DND-41 (cell line): ENCODE results near the gene CCDC158.
"Not testable (repeated sequence)": the region's sequence is repeated elsewhere in the genome, so short reads cannot be mapped to it uniquely, and the experiment has no call there.

ENCODE experiments used
- ATAC-seq: fragments of 200-7000 bp; cut with Tn5 transposase; 3 replicates; pipeline ENCODE4 v1.9.1; 2021; ENCODE audit warnings: low read depth; ENCODE audit not compliant: insufficient read depth
- DNase-seq: peaks from one replicate; pipeline ENCODE4 v3.0.0-alpha.2; 2020
- H2AFZ ChIP-seq: 2 replicates; pipeline ENCODE4 v1.6.0; 2012; ENCODE audit warnings: low read depth, low read length
- H3K27ac ChIP-seq: 2 replicates; pipeline ENCODE4 v1.5.1; 2012; ENCODE audit warnings: low read length, inconsistent platforms
- H3K27me3 ChIP-seq: fragments of 200-600 bp; sonication (generic); 2 replicates; pipeline ENCODE4 v1.6.0; 2012; ENCODE audit warnings: low read length, mild to moderate bottlenecking, inconsistent platforms; ENCODE audit not compliant: insufficient read depth, poor library complexity
- H3K36me3 ChIP-seq: 2 replicates; pipeline ENCODE4 v1.5.1; 2012; ENCODE audit warnings: low read length, inconsistent platforms; ENCODE audit not compliant: insufficient read depth
- H3K4me1 ChIP-seq: 2 replicates; pipeline ENCODE4 v1.5.1; 2012; ENCODE audit warnings: mild to moderate bottlenecking, low read length; ENCODE audit not compliant: insufficient read depth
- H3K4me2 ChIP-seq: 2 replicates; pipeline ENCODE4 v1.6.0; 2012; ENCODE audit warnings: mild to moderate bottlenecking, moderate library complexity, low read length, inconsistent platforms; ENCODE audit not compliant: insufficient read depth
- H3K4me3 ChIP-seq, 2 experiments: fragments of 200-600 bp in 1 of 2; shearing (Covaris generic) in 1 of 2; 2 replicates each; pipeline ENCODE4 v1.5.1; 2012 to 2016; ENCODE audit warnings: inconsistent platforms in 2 of 2, low read length in 2 of 2, mild to moderate bottlenecking in 2 of 2, low read depth in 1 of 2, moderate library complexity in 1 of 2
- H3K79me2 ChIP-seq: 2 replicates; pipeline ENCODE4 v1.6.0; 2012; ENCODE audit warnings: low read length, inconsistent platforms; ENCODE audit not compliant: insufficient read depth
- H3K9ac ChIP-seq: 2 replicates; pipeline ENCODE4 v1.6.0; 2012; ENCODE audit warnings: low read depth, mild to moderate bottlenecking, inconsistent platforms, low read length, moderate library complexity
- H3K9me3 ChIP-seq: 2 replicates; pipeline ENCODE4 v1.5.1; 2012; ENCODE audit warnings: low read length, moderate library complexity, mild to moderate bottlenecking, inconsistent platforms; ENCODE audit not compliant: insufficient read depth, severe bottlenecking
- H4K20me1 ChIP-seq: 2 replicates; pipeline ENCODE4 v1.6.0; 2012; ENCODE audit warnings: low read length; ENCODE audit not compliant: insufficient read depth
- EZH2 ChIP-seq: IDR thresholded peaks from 3 replicates; pipeline ENCODE4 v1.6.1; 2012; ENCODE audit warnings: borderline replicate concordance, low read depth, mild to moderate bottlenecking, moderate library complexity, low read length, inconsistent platforms; ENCODE audit not compliant: severe bottlenecking
- TF ChIP-seq, protein P1 (sequence below): IDR thresholded peaks from 2 replicates; pipeline ENCODE4 v1.5.1; 2012; ENCODE audit warnings: borderline replicate concordance, low read length, moderate library complexity, mild to moderate bottlenecking; ENCODE audit not compliant: poor library complexity, severe bottlenecking; ENCODE audit errors: extremely low read depth

Gene CCDC158

DNA sequence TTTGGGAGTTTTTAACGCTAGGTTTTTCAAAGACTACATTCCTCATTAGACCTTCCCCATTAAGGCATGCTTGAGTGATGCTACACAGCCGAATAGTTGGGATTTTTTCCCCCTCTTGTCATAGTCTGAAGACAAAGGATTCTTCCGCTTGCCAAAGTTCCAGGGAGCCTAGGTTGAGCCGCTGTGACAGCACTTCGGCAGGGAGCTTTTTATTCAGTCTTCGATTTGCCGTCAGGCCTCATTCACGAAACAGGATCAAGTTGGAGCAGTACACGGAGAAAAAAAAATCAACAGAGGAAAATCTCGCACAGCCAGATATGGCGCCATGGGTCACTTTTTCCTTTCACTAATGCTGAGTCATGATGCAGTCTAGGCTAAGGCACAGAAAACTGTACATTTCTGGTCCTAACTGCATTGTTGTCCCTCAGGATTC, 38.4 kb upstream of the CCDC158 start:
- TF ChIP-seq EZH2: no peak
- TF ChIP-seq, protein P1, sequence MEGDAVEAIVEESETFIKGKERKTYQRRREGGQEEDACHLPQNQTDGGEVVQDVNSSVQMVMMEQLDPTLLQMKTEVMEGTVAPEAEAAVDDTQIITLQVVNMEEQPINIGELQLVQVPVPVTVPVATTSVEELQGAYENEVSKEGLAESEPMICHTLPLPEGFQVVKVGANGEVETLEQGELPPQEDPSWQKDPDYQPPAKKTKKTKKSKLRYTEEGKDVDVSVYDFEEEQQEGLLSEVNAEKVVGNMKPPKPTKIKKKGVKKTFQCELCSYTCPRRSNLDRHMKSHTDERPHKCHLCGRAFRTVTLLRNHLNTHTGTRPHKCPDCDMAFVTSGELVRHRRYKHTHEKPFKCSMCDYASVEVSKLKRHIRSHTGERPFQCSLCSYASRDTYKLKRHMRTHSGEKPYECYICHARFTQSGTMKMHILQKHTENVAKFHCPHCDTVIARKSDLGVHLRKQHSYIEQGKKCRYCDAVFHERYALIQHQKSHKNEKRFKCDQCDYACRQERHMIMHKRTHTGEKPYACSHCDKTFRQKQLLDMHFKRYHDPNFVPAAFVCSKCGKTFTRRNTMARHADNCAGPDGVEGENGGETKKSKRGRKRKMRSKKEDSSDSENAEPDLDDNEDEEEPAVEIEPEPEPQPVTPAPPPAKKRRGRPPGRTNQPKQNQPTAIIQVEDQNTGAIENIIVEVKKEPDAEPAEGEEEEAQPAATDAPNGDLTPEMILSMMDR: no peak
- Histone ChIP-seq H3K27me3 (no peaks in the 10 kb centered on the region), H3K4me3 (no peak overlapping the region), H3K9ac (no peak overlapping the region), H3K79me2 (no peaks in the 10 kb centered on the region), H2AFZ (no peak overlapping the region), H3K9me3 (peaks cover 8% of the 10 kb centered on the region), H3K36me3 (no peaks in the 10 kb centered on the region), H3K4me1 (no peaks in the 10 kb centered on the region), H3K27ac (no peak overlapping the region), H4K20me1 (no peaks in the 10 kb centered on the region), H3K4me2 (no peak overlapping the region)
- DNase-seq (no peak), ATAC-seq (no peak)

DNA sequence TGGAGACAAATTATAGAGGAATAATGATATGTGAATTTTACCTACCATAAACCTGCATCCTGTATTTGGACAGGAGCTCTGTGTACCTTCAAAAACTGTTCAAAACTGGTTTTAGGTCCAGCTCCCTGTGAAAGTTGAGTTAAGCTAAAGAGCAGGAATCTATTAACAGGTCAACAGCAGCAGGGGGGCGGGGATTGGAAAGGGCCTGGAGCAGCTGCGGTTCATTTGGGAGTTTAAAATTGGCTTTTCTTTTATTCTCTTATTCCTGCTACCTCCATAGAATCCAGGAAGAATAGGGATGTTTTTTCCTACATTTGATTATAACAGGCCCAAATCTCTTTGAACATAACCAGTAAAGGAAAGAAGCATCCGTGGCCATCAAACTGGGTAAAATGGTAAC, 37.9 kb upstream of the CCDC158 start:
- H3K27me3 ChIP-seq: no peaks in the 10 kb centered on the region
- H3K27ac ChIP-seq: no peak overlapping the region
- TF ChIP-seq, protein P1: no peak
- no peak for TF ChIP-seq EZH2
- no peak overlapping the region for H3K4me3 ChIP-seq
- no peak overlapping the region for H3K4me2 ChIP-seq
- H3K4me1 ChIP-seq: no peaks in the 10 kb centered on the region
- no peak for DNase-seq
- H3K79me2 ChIP-seq: no peaks in the 10 kb centered on the region
- no peak overlapping the region for H3K9ac ChIP-seq
- no peaks in the 10 kb centered on the region for H4K20me1 ChIP-seq
- H2AFZ ChIP-seq: no peak overlapping the region
- peaks cover 6% of the 10 kb centered on the region for H3K9me3 ChIP-seq
- ATAC-seq: no peak
- no peaks in the 10 kb centered on the region for H3K36me3 ChIP-seq

DNA sequence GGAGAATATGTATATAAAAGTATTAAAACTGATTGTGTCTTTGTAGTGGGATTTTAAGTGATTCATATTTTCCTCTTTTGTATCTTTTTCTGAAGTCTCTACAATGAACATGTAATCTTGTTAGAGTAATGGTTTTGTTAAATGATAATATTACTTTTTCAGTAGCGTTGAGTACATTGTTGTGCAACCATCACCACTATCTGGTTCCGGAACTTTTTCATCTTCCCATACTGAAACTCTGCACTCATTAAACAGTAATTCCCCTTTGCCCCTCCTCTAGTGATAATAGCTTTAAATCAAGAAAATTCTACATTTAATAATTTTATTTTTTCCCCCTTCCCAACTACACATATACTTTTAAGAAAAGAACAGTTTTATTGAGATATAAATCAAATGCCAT, 37.4 kb upstream of the CCDC158 start:
- Histone ChIP-seq H3K79me2 (no peaks in the 10 kb centered on the region), H3K36me3 (no peaks in the 10 kb centered on the region), H3K9me3 (peaks cover under 1% of the 10 kb centered on the region), H4K20me1 (no peaks in the 10 kb centered on the region), H3K4me3 (no peak overlapping the region), H3K27me3 (no peaks in the 10 kb centered on the region), H2AFZ (no peak overlapping the region), H3K9ac (no peak overlapping the region), H3K27ac (no peak overlapping the region), H3K4me2 (no peak overlapping the region), H3K4me1 (no peaks in the 10 kb centered on the region)
- ATAC-seq (no peak), DNase-seq (no peak)
- TF ChIP-seq, protein P1: no peak
- no peak for TF ChIP-seq EZH2

DNA sequence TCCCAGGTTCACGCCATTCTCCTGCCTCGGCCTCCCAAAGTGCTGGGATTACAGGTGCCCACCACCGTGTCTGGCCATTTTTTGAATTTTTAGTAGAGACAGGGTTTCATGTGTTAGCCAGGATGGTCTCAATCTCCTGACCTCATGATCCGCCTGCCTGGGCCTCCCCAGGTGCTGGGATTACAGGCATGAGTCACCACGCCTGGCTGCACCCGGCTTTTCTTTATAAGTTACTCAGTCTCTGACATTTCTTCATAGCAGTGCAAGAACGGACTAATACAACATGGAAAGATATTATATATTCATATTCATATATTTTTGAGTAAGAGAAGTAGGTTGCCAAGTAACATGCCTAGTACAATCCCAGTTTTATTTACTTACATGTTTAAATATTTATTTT, 36.9 kb upstream of the CCDC158 start:
- H3K9ac ChIP-seq: no peak overlapping the region
- DNase-seq (no peak), ATAC-seq (no peak)
- H2AFZ ChIP-seq: no peak overlapping the region
- H3K4me2 ChIP-seq: no peak overlapping the region
- H3K36me3 ChIP-seq: no peaks in the 10 kb centered on the region
- no peaks in the 10 kb centered on the region for H3K9me3 ChIP-seq
- no peaks in the 10 kb centered on the region for H3K79me2 ChIP-seq
- H3K4me3 ChIP-seq: no peak overlapping the region
- TF ChIP-seq, protein P1: no peak
- TF ChIP-seq EZH2: no peak
- H3K4me1 ChIP-seq: no peaks in the 10 kb centered on the region
- H3K27ac ChIP-seq: no peak overlapping the region
- H3K27me3 ChIP-seq: no peaks in the 10 kb centered on the region
- no peaks in the 10 kb centered on the region for H4K20me1 ChIP-seq

DNA sequence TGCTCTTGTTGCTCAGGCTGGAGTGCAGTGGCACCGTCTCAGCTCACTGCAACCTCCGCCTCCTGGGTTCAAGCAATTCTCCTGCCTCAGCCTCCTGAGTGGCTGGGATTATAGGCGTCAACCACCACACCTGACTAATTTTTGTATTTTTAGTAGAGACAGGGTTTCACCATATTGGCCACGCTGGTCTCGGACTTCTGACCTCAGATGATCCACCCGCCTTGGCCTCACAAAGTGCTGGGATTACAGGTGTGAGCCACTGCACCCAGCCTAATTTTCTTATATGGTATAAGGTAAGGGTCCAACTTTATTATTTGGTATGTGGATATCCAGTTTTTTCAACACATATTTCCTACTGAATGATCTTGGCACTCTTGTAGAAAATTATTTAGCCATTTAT, 33.1 kb upstream of the CCDC158 start:
- ATAC-seq, H3K4me2 ChIP-seq, H3K27ac ChIP-seq: not testable (repeated sequence)

More for the DNA sequence above, 33.1 kb upstream of the CCDC158 start:
- not testable (repeated sequence) for H3K9me3 ChIP-seq, H3K79me2 ChIP-seq, H3K27me3 ChIP-seq, H3K4me1 ChIP-seq, H4K20me1 ChIP-seq, H3K36me3 ChIP-seq, H3K4me3 ChIP-seq, DNase-seq, H2AFZ ChIP-seq, H3K9ac ChIP-seq
